Endothelial cell of umbilical vein (primary cell): ENCODE data around the gene ZSCAN2. TPM values are rescaled to one million over a fixed set of nuclear protein-coding genes. Genes with fewer than 3 reads are reported as not detected.

Experiments used
- BruUV-seq: library from RNA; stranded (reverse); fragments of 400-500 nt; replicated peaks from 2 replicates; lab custom pipeline; 2021; lab: Mats Ljungman, UMichigan
- CTCF ChIA-PET: fragments of 300-600, 350-600 bp; sonication (Branson Sonifier 250); formaldehyde crosslinking; loops from one replicate; lab custom pipeline; 2021; ENCODE audit warnings: antibody characterized with exemption, inconsistent platforms; lab: Charles Lee
- POLR2A ChIA-PET: fragments of 300-600, 350-600 bp; sonication (Branson Sonifier 250); formaldehyde crosslinking; loops from one replicate; lab custom pipeline; 2021; ENCODE audit warnings: antibody characterized with exemption, inconsistent platforms; lab: Charles Lee
- DNase-seq: peaks from one replicate; pipeline ENCODE4 v3.0.0-alpha.2; 2011; ENCODE audit warnings: low read depth, low spot score
- FAIRE-seq: peaks from 2 replicates; lab custom pipeline; 2011; peaks lifted over from hg19 to GRCh38; lab: Jason Lieb, UNC
- H2AFZ ChIP-seq: 2 replicates; pipeline ENCODE4 v1.6.0; 2012; ENCODE audit warnings: low read depth, low read length, control low read depth, inconsistent platforms
- H3K27ac ChIP-seq: 2 replicates; pipeline ENCODE4 v1.5.1; 2011; ENCODE audit warnings: low read depth, mild to moderate bottlenecking, control low read depth, low read length, moderate library complexity; ENCODE audit not compliant: insufficient read depth
- H3K27me3 ChIP-seq, 2 experiments: 2 replicates each; pipeline versions ENCODE4 v1.6.0 to v1.6.1; 2011; ENCODE audit warnings: low read length in 2 of 2, mixed read lengths in 1 of 2; ENCODE audit not compliant: control insufficient read depth in 2 of 2, insufficient read depth in 2 of 2
- H3K36me3 ChIP-seq, 2 experiments: 2 replicates in 1 of 2; 3 replicates in 1 of 2; pipeline ENCODE4 v1.5.1; 2011; ENCODE audit warnings: low read length in 2 of 2, mild to moderate bottlenecking in 1 of 2, moderate library complexity in 1 of 2; ENCODE audit not compliant: control insufficient read depth in 2 of 2, insufficient read depth in 2 of 2; ENCODE audit errors: extremely low read depth in 1 of 2
- H3K4me1 ChIP-seq: 3 replicates; pipeline ENCODE4 v1.5.1; 2011; ENCODE audit warnings: mild to moderate bottlenecking, low read length; ENCODE audit not compliant: control insufficient read depth, insufficient read depth; ENCODE audit errors: extremely low read depth
- H3K4me2 ChIP-seq: 2 replicates; pipeline ENCODE4 v1.6.1; 2011; ENCODE audit warnings: low read length, control low read depth, mixed read lengths; ENCODE audit not compliant: insufficient read depth
- H3K4me3 ChIP-seq, 3 experiments: fragments of 200-600 bp in 1 of 3; sonication (generic), shearing (Covaris generic) in 1 of 3; replicated peaks in 1 of 3; 2 replicates each; pipeline ENCODE4 v1.5.1; 2011 to 2016; ENCODE audit warnings: control low read depth in 3 of 3, low read length in 3 of 3, mild to moderate bottlenecking in 2 of 3, inconsistent platforms in 1 of 3, low read depth in 1 of 3, moderate library complexity in 1 of 3; ENCODE audit not compliant: insufficient read depth in 1 of 3
- H3K79me2 ChIP-seq: 2 replicates; pipeline ENCODE4 v1.6.0; 2012; ENCODE audit warnings: low read length, inconsistent platforms; ENCODE audit not compliant: control insufficient read depth, insufficient read depth
- H3K9ac ChIP-seq: replicated peaks from 2 replicates; pipeline ENCODE3; 2011; ENCODE audit warnings: low read length, control low read depth; ENCODE audit not compliant: insufficient read depth; ENCODE audit errors: extremely low read depth
- H3K9me1 ChIP-seq: replicated peaks from 3 replicates; pipeline ENCODE4 v1.6.0; 2011; ENCODE audit warnings: mild to moderate bottlenecking, low read length; ENCODE audit not compliant: control insufficient read depth, insufficient read depth; ENCODE audit errors: extremely low read depth
- H3K9me3 ChIP-seq: replicated peaks from 2 replicates; pipeline ENCODE4 v1.5.1; 2012; ENCODE audit warnings: low read length, inconsistent platforms; ENCODE audit not compliant: control insufficient read depth, insufficient read depth
- H4K20me1 ChIP-seq: replicated peaks from 2 replicates; pipeline ENCODE3; 2011; ENCODE audit warnings: mild to moderate bottlenecking, low read length; ENCODE audit not compliant: control insufficient read depth, insufficient read depth; ENCODE audit errors: extremely low read depth
- CTCF ChIP-seq, 2 donors: IDR thresholded peaks; 1 replicate in 1 of 2; 2 replicates in 1 of 2; pipeline ENCODE4 v1.5.1; 2011; ENCODE audit warnings: low read length in 2 of 2, mild to moderate bottlenecking in 2 of 2, moderate library complexity in 2 of 2, control low read depth in 1 of 2, inconsistent platforms in 1 of 2, low read depth in 1 of 2; ENCODE audit not compliant: insufficient read depth in 1 of 2; ENCODE audit errors: extremely low read depth in 1 of 2
- EZH2 ChIP-seq: IDR thresholded peaks from 2 replicates; pipeline ENCODE4 v1.6.1; 2012; ENCODE audit warnings: borderline replicate concordance, low read depth, mild to moderate bottlenecking, moderate library complexity, low read length, inconsistent platforms; ENCODE audit not compliant: severe bottlenecking
- FOS ChIP-seq: IDR thresholded peaks from 2 replicates; pipeline ENCODE4 v1.6.1; 2011; ENCODE audit warnings: mild to moderate bottlenecking, low read length, moderate library complexity, borderline replicate concordance; ENCODE audit not compliant: insufficient read depth
- GATA2 ChIP-seq: IDR thresholded peaks from 2 replicates; pipeline ENCODE4 v1.7.0; 2011; ENCODE audit warnings: low read depth, mild to moderate bottlenecking, moderate library complexity, mixed read lengths, low read length; ENCODE audit not compliant: insufficient read length, insufficient read depth
- JUN ChIP-seq: IDR thresholded peaks from 2 replicates; pipeline ENCODE4 v1.6.1; 2011; ENCODE audit warnings: borderline replicate concordance, low read depth; ENCODE audit not compliant: insufficient read length, insufficient read depth
- MAX ChIP-seq: IDR thresholded peaks from 2 replicates; pipeline ENCODE4 v1.6.1; 2011; ENCODE audit not compliant: insufficient read depth, insufficient read length
- MYC ChIP-seq: IDR thresholded peaks from one replicate; pipeline ENCODE4 v1.6.1; 2011; ENCODE audit warnings: mild to moderate bottlenecking, low read depth, low read length
- POLR2A ChIP-seq: IDR thresholded peaks from 2 replicates; pipeline ENCODE4 v1.6.1; 2012; ENCODE audit warnings: low read depth, mild to moderate bottlenecking, control low read depth, low read length
- POLR2AphosphoS5 ChIP-seq: IDR thresholded peaks from 2 replicates; pipeline ENCODE4 v1.6.1; 2012; ENCODE audit warnings: low read depth, mild to moderate bottlenecking, control low read depth, low read length, moderate library complexity; ENCODE audit not compliant: insufficient read depth
- dilution Hi-C: fragments of 300-500 bp; cut with MboI; formaldehyde crosslinking; loops from one replicate; pipeline ENCODE4 v1.15.0; 2019; ENCODE audit warnings: low sequenced_read_pairs; ENCODE audit not compliant: extremely low pct_ligation_motif_present
- intact Hi-C: fragments of 100-400 bp; cut with micrococcal nuclease; formaldehyde crosslinking; loops from one replicate; pipeline ENCODE4 v1.10.0; 2022
- polyA plus RNA-seq, 4 experiments: library from polyadenylated mRNA; depleted of rRNA in 3 of 4; stranded (reverse) in 3 of 4; unstranded in 1 of 4; fragments of >200 nt; gene quantifications; 2 replicates each; pipeline versions ENCODE4 v1.2.1 to v1.2.3, GENCODE V29; 2011 to 2012; ENCODE audit warnings: missing spikeins in 1 of 4
- total RNA-seq: library from RNA; stranded (reverse); gene quantifications from 2 replicates; pipeline ENCODE4 v1.2.3, GENCODE V29; 2021

Gene ZSCAN2
- total and polyA plus RNA-seq, 2 donors (not counting 3 experiments of a cell fraction or from before 2014, with no cell fraction given) = 12.9 to 13.5 TPM

- intact Hi-C loops (no loop called here), dilution Hi-C loops (no loop called here)
- Histone ChIP-seq H3K4me3 (no peak overlapping the region), H3K9me1 (no peaks in the 10 kb centered on the region), H3K27ac (no peak overlapping the region), H3K36me3 (peaks cover 9 to 11% of the 10 kb centered on the region in 2 experiments), H3K79me2 (no peaks in the 10 kb centered on the region), H3K27me3 (no peaks in the 10 kb centered on the region), H3K9me3 (no peaks in the 10 kb centered on the region), H4K20me1 (no peaks in the 10 kb centered on the region), H3K4me2 (no peak overlapping the region), H2AFZ (no peak overlapping the region), H3K9ac (no peak overlapping the region), H3K4me1 (peaks cover 3% of the 10 kb centered on the region)
- ChIA-PET CTCF (interaction anchor here (0.7 to 1.0 kb wide), 2 partner anchors 46 to 62 kb away, joined by 4 read pairs; no protein-coding TSS in a partner anchor), POLR2A (no interaction called here)
- TF ChIP-seq JUN (no peak), CTCF (IDR thresholded peaks at IDR 0.05; ENCODE audit: extremely low read depth in 1 of 2, insufficient read depth in 1 of 2, low read depth in 1 of 2, low read length in 2 of 2) (no peak)
- FAIRE-seq (no peak), DNase-seq (no peak)
- no TSS peak for BruUV-seq
These were observed 67.6 kb downstream of the ZSCAN2 start for GRCh38 chr15:84668221-84668982.

GRCh38 chr15:84669726-84670125 is 68.9 kb downstream of the ZSCAN2 start:
- H3K27me3 ChIP-seq = no peaks in the 10 kb centered on the region
- DNase-seq (no peak), FAIRE-seq (no peak)
- H3K27ac ChIP-seq = no peak overlapping the region
- H3K9me3 ChIP-seq = no peaks in the 10 kb centered on the region
- no peak overlapping the region for H3K9ac ChIP-seq
- H4K20me1 ChIP-seq = no peaks in the 10 kb centered on the region
- ChIA-PET CTCF (interaction anchor here (1.0 kb wide), 3 partner anchors 28 to 258 kb away, joined by 3 to 4 read pairs (median 3); no protein-coding TSS in a partner anchor), POLR2A (no interaction called here)
- H2AFZ ChIP-seq = no peak overlapping the region
- peaks cover 3% of the 10 kb centered on the region for H3K4me1 ChIP-seq
- H3K4me2 ChIP-seq = no peak overlapping the region
- intact Hi-C loops = no loop called here
- no peaks in the 10 kb centered on the region for H3K79me2 ChIP-seq
- TSS peak; percentile 76 for BruUV-seq
- H3K4me3 ChIP-seq = no peak overlapping the region
- H3K36me3 ChIP-seq = peaks cover 9 to 11% of the 10 kb centered on the region in 2 experiments
- TF ChIP-seq POLR2A (no peak), JUN (no peak), POLR2AphosphoS5 (no peak), CTCF (IDR thresholded peaks at IDR 0.05; ENCODE audit: extremely low read depth in 1 of 2, insufficient read depth in 1 of 2, low read depth in 1 of 2, low read length in 2 of 2) (no peak), FOS (no peak), EZH2 (no peak), MYC (no peak), GATA2 (no peak), MAX (no peak)
- H3K9me1 ChIP-seq = no peaks in the 10 kb centered on the region
- dilution Hi-C loops = no loop called here
